HEK293 (cell line): ENCODE data around the gene CCDC28B.

Source experiments
- FEZF1 ChIP-seq: fragments of 450-650 bp; formaldehyde crosslinking; IDR thresholded peaks from 2 replicates; pipeline ENCODE4 v1.5.1; 2016; ENCODE audit warnings: missing biosample characterization, missing genetic modification characterization
- MYNN ChIP-seq: fragments of 450-650 bp; formaldehyde crosslinking; IDR thresholded peaks from 2 replicates; pipeline ENCODE4 v1.5.1; 2016; ENCODE audit warnings: missing biosample characterization, missing genetic modification characterization, borderline replicate concordance
- OSR2 ChIP-seq: fragments of 450-650 bp; formaldehyde crosslinking; IDR thresholded peaks from 2 replicates; pipeline ENCODE4 v1.5.1; 2016; ENCODE audit warnings: missing biosample characterization, missing genetic modification characterization
- SP3 ChIP-seq: fragments of 450-650 bp; formaldehyde crosslinking; IDR thresholded peaks from 2 replicates; pipeline ENCODE4 v1.5.1; 2016; ENCODE audit warnings: missing biosample characterization, missing genetic modification characterization
- ZNF121 ChIP-seq: fragments of 450-650 bp; formaldehyde crosslinking; IDR thresholded peaks from 2 replicates; pipeline ENCODE4 v1.5.1; 2016; ENCODE audit warnings: missing biosample characterization, missing genetic modification characterization
- ZNF146 ChIP-seq: fragments of 450-650 bp; formaldehyde crosslinking; IDR thresholded peaks from 2 replicates; pipeline ENCODE4 v1.5.1; 2016; ENCODE audit warnings: missing biosample characterization, missing genetic modification characterization
- ZNF221 ChIP-seq: fragments of 450-650 bp; formaldehyde crosslinking; IDR thresholded peaks from 2 replicates; pipeline ENCODE4 v1.5.1; 2017; ENCODE audit warnings: missing biosample characterization, missing genetic modification characterization, borderline replicate concordance
- ZNF248 ChIP-seq: fragments of 450-650 bp; formaldehyde crosslinking; IDR thresholded peaks from 2 replicates; pipeline ENCODE4 v1.5.1; 2017; ENCODE audit warnings: missing biosample characterization, missing genetic modification characterization
- ZNF266 ChIP-seq: fragments of 450-650 bp; formaldehyde crosslinking; IDR thresholded peaks from 2 replicates; pipeline ENCODE4 v1.5.1; 2016; ENCODE audit warnings: missing biosample characterization, missing genetic modification characterization, low read depth
- ZNF280D ChIP-seq: fragments of 450-650 bp; formaldehyde crosslinking; IDR thresholded peaks from 2 replicates; pipeline ENCODE4 v1.5.1; 2016; ENCODE audit warnings: missing biosample characterization, missing genetic modification characterization
- ZNF433 ChIP-seq: fragments of 450-650 bp; formaldehyde crosslinking; IDR thresholded peaks from 2 replicates; pipeline ENCODE4 v1.5.1; 2016; ENCODE audit warnings: missing biosample characterization, missing genetic modification characterization, low read depth
- ZNF521 ChIP-seq: fragments of 450-650 bp; formaldehyde crosslinking; IDR thresholded peaks from 2 replicates; pipeline ENCODE4 v1.5.1; 2017; ENCODE audit warnings: missing biosample characterization, mild to moderate bottlenecking, missing genetic modification characterization
- ZNF544 ChIP-seq: fragments of 450-650 bp; formaldehyde crosslinking; IDR thresholded peaks from 2 replicates; pipeline ENCODE4 v1.5.0; 2017; ENCODE audit warnings: missing biosample characterization, missing genetic modification characterization
- ZNF561 ChIP-seq: fragments of 450-650 bp; IDR thresholded peaks from 2 replicates; pipeline ENCODE4 v1.5.1; 2018; ENCODE audit warnings: missing biosample characterization, missing genetic modification characterization, borderline replicate concordance
- ZNF571 ChIP-seq: fragments of 450-650 bp; formaldehyde crosslinking; IDR thresholded peaks from 2 replicates; pipeline ENCODE4 v1.5.0; 2017; ENCODE audit warnings: missing biosample characterization, missing genetic modification characterization
- ZNF580 ChIP-seq: fragments of 450-650 bp; formaldehyde crosslinking; IDR thresholded peaks from 2 replicates; pipeline ENCODE4 v1.5.1; 2016; ENCODE audit warnings: missing biosample characterization, missing genetic modification characterization
- ZNF585B ChIP-seq: fragments of 450-650 bp; formaldehyde crosslinking; IDR thresholded peaks from 2 replicates; pipeline ENCODE4 v1.5.1; 2016; ENCODE audit warnings: missing biosample characterization, missing genetic modification characterization
- ZNF623 ChIP-seq: fragments of 450-650 bp; formaldehyde crosslinking; IDR thresholded peaks from 2 replicates; pipeline ENCODE4 v1.5.1; 2016; ENCODE audit warnings: missing biosample characterization, missing genetic modification characterization
- ZNF626 ChIP-seq: fragments of 450-650 bp; sonication (Bioruptor Pico); formaldehyde crosslinking; IDR thresholded peaks from 2 replicates; pipeline ENCODE4 v1.5.1; 2018; ENCODE audit warnings: missing biosample characterization, missing genetic modification characterization, inconsistent platforms
- ZNF664 ChIP-seq: fragments of 450-650 bp; formaldehyde crosslinking; IDR thresholded peaks from 2 replicates; pipeline ENCODE4 v1.5.1; 2016; ENCODE audit warnings: missing biosample characterization, missing genetic modification characterization
- ZNF777 ChIP-seq: fragments of 450-650 bp; formaldehyde crosslinking; IDR thresholded peaks from 2 replicates; pipeline ENCODE4 v1.5.1; 2017; ENCODE audit warnings: missing biosample characterization, missing genetic modification characterization, borderline replicate concordance
- ZNF792 ChIP-seq: fragments of 450-650 bp; formaldehyde crosslinking; IDR thresholded peaks from 2 replicates; pipeline ENCODE4 v1.5.1; 2016; ENCODE audit warnings: missing biosample characterization, missing genetic modification characterization
- ZNF830 ChIP-seq: fragments of 450-650 bp; IDR thresholded peaks from 2 replicates; pipeline ENCODE4 v1.5.0; 2018; ENCODE audit warnings: missing biosample characterization, missing genetic modification characterization, low read depth, mild to moderate bottlenecking, moderate library complexity
- ZNF837 ChIP-seq: fragments of 450-650 bp; formaldehyde crosslinking; IDR thresholded peaks from 2 replicates; pipeline ENCODE4 v1.5.1; 2016; ENCODE audit warnings: missing biosample characterization, missing genetic modification characterization
- ZSCAN23 ChIP-seq: fragments of 450-650 bp; formaldehyde crosslinking; IDR thresholded peaks from 2 replicates; pipeline ENCODE4 v1.5.1; 2016; ENCODE audit warnings: missing biosample characterization, missing genetic modification characterization
- TF ChIP-seq, protein P1 (sequence below): fragments of 450-650 bp; formaldehyde crosslinking; IDR thresholded peaks from 2 replicates; pipeline ENCODE4 v1.5.1; 2016; ENCODE audit warnings: missing biosample characterization, missing genetic modification characterization
- TF ChIP-seq, protein P2 (sequence below): fragments of 450-650 bp; IDR thresholded peaks from 2 replicates; pipeline ENCODE4 v1.5.1; 2018; ENCODE audit warnings: missing biosample characterization, missing genetic modification characterization
- TF ChIP-seq, protein P3 (sequence below): fragments of 450-650 bp; formaldehyde crosslinking; conservative IDR thresholded peaks from 2 replicates; pipeline ENCODE4 v1.5.1; 2016; ENCODE audit warnings: low read depth, missing biosample characterization, missing genetic modification characterization
- TF ChIP-seq, protein P4 (sequence below): fragments of 450-650 bp; formaldehyde crosslinking; IDR thresholded peaks from 2 replicates; pipeline ENCODE4 v1.5.1; 2017; ENCODE audit warnings: missing biosample characterization, missing genetic modification characterization

CCDC28B gene

GRCh38 chr1:32200226-32201010 lies at the start of gene CCDC28B (continued):
- no peak for TF ChIP-seq OSR2
- no peak for TF ChIP-seq ZNF521 (tag by site-specific recombination)
- peak; percentile 49 for TF ChIP-seq SP3 (tag by site-specific recombination)
- no peak for TF ChIP-seq ZNF837 (tag by site-specific recombination)
- no peak for TF ChIP-seq ZNF777 (tag by site-specific recombination)
- no peak for TF ChIP-seq ZNF571
- no peak for TF ChIP-seq ZNF664 (tag by site-specific recombination)
- no peak for TF ChIP-seq ZNF623 (tag by site-specific recombination)
- TF ChIP-seq ZNF146 (tag by site-specific recombination): no peak
- no peak for TF ChIP-seq ZNF248
- no peak for TF ChIP-seq MYNN (tag by site-specific recombination)
- TF ChIP-seq, protein P1, sequence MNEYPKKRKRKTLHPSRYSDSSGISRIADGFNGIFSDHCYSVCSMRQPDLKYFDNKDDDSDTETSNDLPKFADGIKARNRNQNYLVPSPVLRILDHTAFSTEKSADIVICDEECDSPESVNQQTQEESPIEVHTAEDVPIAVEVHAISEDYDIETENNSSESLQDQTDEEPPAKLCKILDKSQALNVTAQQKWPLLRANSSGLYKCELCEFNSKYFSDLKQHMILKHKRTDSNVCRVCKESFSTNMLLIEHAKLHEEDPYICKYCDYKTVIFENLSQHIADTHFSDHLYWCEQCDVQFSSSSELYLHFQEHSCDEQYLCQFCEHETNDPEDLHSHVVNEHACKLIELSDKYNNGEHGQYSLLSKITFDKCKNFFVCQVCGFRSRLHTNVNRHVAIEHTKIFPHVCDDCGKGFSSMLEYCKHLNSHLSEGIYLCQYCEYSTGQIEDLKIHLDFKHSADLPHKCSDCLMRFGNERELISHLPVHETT (tag by site-specific recombination): no peak
- TF ChIP-seq ZNF221 (tag by site-specific recombination): no peak
- no peak for TF ChIP-seq ZNF830 (tag by site-specific recombination)
- TF ChIP-seq ZNF585B (tag by site-specific recombination): no peak
- TF ChIP-seq ZNF544 (tag by site-specific recombination): no peak
- TF ChIP-seq ZNF433 (tag by site-specific recombination): no peak
- peak; percentile 50; the same call in 1 of the 2 replicates for TF ChIP-seq ZSCAN23 (tag by site-specific recombination)
- TF ChIP-seq ZNF280D (tag by site-specific recombination): no peak
- TF ChIP-seq, protein P2, sequence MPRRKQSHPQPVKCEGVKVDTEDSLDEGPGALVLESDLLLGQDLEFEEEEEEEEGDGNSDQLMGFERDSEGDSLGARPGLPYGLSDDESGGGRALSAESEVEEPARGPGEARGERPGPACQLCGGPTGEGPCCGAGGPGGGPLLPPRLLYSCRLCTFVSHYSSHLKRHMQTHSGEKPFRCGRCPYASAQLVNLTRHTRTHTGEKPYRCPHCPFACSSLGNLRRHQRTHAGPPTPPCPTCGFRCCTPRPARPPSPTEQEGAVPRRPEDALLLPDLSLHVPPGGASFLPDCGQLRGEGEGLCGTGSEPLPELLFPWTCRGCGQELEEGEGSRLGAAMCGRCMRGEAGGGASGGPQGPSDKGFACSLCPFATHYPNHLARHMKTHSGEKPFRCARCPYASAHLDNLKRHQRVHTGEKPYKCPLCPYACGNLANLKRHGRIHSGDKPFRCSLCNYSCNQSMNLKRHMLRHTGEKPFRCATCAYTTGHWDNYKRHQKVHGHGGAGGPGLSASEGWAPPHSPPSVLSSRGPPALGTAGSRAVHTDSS (tag by site-specific recombination): no peak
- TF ChIP-seq ZNF626 (tag by site-specific recombination): no peak
- no peak for TF ChIP-seq ZNF580 (tag by site-specific recombination)
- TF ChIP-seq FEZF1 (tag by site-specific recombination): no peak
- peak; percentile 72; the same call in 1 of the 2 replicates for TF ChIP-seq ZNF561
- TF ChIP-seq, protein P3, sequence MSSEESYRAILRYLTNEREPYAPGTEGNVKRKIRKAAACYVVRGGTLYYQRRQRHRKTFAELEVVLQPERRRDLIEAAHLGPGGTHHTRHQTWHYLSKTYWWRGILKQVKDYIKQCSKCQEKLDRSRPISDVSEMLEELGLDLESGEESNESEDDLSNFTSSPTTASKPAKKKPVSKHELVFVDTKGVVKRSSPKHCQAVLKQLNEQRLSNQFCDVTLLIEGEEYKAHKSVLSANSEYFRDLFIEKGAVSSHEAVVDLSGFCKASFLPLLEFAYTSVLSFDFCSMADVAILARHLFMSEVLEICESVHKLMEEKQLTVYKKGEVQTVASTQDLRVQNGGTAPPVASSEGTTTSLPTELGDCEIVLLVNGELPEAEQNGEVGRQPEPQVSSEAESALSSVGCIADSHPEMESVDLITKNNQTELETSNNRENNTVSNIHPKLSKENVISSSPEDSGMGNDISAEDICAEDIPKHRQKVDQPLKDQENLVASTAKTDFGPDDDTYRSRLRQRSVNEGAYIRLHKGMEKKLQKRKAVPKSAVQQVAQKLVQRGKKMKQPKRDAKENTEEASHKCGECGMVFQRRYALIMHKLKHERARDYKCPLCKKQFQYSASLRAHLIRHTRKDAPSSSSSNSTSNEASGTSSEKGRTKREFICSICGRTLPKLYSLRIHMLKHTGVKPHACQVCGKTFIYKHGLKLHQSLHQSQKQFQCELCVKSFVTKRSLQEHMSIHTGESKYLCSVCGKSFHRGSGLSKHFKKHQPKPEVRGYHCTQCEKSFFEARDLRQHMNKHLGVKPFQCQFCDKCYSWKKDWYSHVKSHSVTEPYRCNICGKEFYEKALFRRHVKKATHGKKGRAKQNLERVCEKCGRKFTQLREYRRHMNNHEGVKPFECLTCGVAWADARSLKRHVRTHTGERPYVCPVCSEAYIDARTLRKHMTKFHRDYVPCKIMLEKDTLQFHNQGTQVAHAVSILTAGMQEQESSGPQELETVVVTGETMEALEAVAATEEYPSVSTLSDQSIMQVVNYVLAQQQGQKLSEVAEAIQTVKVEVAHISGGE (tag by site-specific recombination): no peak
- TF ChIP-seq ZNF121 (tag by site-specific recombination): peak; percentile 78; the same call in 1 of the 2 replicates
- TF ChIP-seq ZNF266 (tag by site-specific recombination): no peak
- no peak for TF ChIP-seq ZNF792 (tag by site-specific recombination)
- TF ChIP-seq, protein P4, sequence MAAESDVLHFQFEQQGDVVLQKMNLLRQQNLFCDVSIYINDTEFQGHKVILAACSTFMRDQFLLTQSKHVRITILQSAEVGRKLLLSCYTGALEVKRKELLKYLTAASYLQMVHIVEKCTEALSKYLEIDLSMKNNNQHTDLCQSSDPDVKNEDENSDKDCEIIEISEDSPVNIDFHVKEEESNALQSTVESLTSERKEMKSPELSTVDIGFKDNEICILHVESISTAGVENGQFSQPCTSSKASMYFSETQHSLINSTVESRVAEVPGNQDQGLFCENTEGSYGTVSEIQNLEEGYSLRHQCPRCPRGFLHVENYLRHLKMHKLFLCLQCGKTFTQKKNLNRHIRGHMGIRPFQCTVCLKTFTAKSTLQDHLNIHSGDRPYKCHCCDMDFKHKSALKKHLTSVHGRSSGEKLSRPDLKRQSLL: peak; percentile 53; the same call in 1 of the 2 replicates
